ENCODE data around the gene ZNF644. TPM values are rescaled to one million over a fixed set of nuclear protein-coding genes. Genes with fewer than 3 reads are reported as not detected.
A peak's percentile ranks its signal among the peaks of the same experiment; 100 is the strongest.

ZNF644 gene
- total RNA-seq, 1 experiment from 2014 or later = 71.4 TPM

DNA sequence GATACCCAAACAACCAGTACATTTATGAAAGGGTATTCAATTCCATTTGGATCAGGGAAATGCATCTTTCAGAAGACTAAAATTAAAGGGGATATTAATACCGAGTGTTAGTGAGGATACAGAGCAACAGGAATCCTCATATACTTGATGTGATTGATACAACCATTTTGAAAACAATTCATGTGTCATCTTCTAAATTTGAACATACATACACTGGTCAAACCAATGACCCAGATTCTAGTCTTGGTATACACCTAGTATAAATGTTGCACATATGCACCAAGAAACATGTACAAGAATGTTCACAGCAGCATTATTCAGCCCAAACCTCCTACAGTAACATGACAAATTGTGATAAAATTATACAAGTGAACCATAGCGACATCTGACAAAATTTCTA lies 58.6 kb downstream of the ZNF644 start (continued):
- TF ChIP-seq STAT6 (CRISPR knock-in tag; conservative IDR thresholded peaks at IDR 0.05; ENCODE audit: low read depth) = no peak
- no peak for TF ChIP-seq HMGA2 (CRISPR knock-in tag; IDR thresholded peaks at IDR 0.05)

GRCh38 chr1:90959352-90960206 lies 62.3 kb downstream of the ZNF644 start:
- ATAC-seq (no peak), DNase-seq (ENCODE audit: low spot score) (no peak)
- H3K27ac Mint-ChIP-seq = 0 out of 2 replicates have a peak overlapping the region, but pooled peaks have one; percentile 52
- POLR2A ChIA-PET = no interaction called here
- no peak overlapping the region for H3K4me3 Mint-ChIP-seq
- no peaks in the 10 kb centered on the region for H3K27me3 Mint-ChIP-seq (ENCODE audit: low read depth)
- H3K36me3 Mint-ChIP-seq = peaks cover 11% of the 10 kb centered on the region
- CTCF ChIA-PET = interaction anchor here (1.1 to 2.0 kb wide), 4 partner anchors 205 to 238 kb away, joined by 3 to 4 read pairs (median 4); no protein-coding TSS in a partner anchor
- peaks cover 40% of the 10 kb centered on the region for H3K4me1 Mint-ChIP-seq
- H3K9me3 Mint-ChIP-seq = no peaks in the 10 kb centered on the region
- TF ChIP-seq CBFB (CRISPR knock-in tag; IDR thresholded peaks at IDR 0.05; ENCODE audit: low read depth) (no peak), STAT6 (CRISPR knock-in tag; conservative IDR thresholded peaks at IDR 0.05; ENCODE audit: low read depth) (no peak), NR2C2 (CRISPR knock-in tag; IDR thresholded peaks at IDR 0.05) (no peak), OVOL2 (CRISPR knock-in tag; IDR thresholded peaks at IDR 0.05; ENCODE audit: borderline replicate concordance) (no peak), TP53 (CRISPR knock-in tag; IDR thresholded peaks at IDR 0.05) (no peak), GABPB1 (CRISPR knock-in tag; IDR thresholded peaks at IDR 0.05) (peak; percentile 98)

GRCh38 chr1:90957497-90957896 lies 64.3 kb downstream of the ZNF644 start:
- POLR2A ChIA-PET = interaction anchor here (0.6 kb wide), 1 partner anchor 150 kb away, joined by 4 read pairs; no protein-coding TSS in a partner anchor
- Mint-ChIP-seq H3K36me3 (peaks cover 12% of the 10 kb centered on the region), H3K4me3 (no peak overlapping the region), H3K9me3 (no peaks in the 10 kb centered on the region), H3K4me1 (peaks cover 46% of the 10 kb centered on the region), H3K27me3 (ENCODE audit: low read depth) (no peaks in the 10 kb centered on the region), H3K27ac (peak overlapping the region; percentile 10; the same call in 1 of the 2 replicates)
- no peak for ATAC-seq
- CTCF ChIA-PET = no interaction called here
- no peak for TF ChIP-seq ESRRA (CRISPR knock-in tag; IDR thresholded peaks at IDR 0.05; ENCODE audit: borderline replicate concordance)
- DNase-seq (ENCODE audit: low spot score) = no peak

- Mint-ChIP-seq H3K4me1 (peaks cover 61% of the 10 kb centered on the region), H3K36me3 (peaks cover 12% of the 10 kb centered on the region)
- CTCF ChIA-PET = interaction anchor here (1.7 kb wide), 2 partner anchors 9 to 210 kb away, joined by 5 to 7 read pairs; no protein-coding TSS in a partner anchor
- no peak for TF ChIP-seq CBFB (CRISPR knock-in tag; IDR thresholded peaks at IDR 0.05; ENCODE audit: low read depth)
- no peak for TF ChIP-seq CDX4 (CRISPR knock-in tag; IDR thresholded peaks at IDR 0.05; ENCODE audit: borderline replicate concordance)
- TF ChIP-seq, protein P1, sequence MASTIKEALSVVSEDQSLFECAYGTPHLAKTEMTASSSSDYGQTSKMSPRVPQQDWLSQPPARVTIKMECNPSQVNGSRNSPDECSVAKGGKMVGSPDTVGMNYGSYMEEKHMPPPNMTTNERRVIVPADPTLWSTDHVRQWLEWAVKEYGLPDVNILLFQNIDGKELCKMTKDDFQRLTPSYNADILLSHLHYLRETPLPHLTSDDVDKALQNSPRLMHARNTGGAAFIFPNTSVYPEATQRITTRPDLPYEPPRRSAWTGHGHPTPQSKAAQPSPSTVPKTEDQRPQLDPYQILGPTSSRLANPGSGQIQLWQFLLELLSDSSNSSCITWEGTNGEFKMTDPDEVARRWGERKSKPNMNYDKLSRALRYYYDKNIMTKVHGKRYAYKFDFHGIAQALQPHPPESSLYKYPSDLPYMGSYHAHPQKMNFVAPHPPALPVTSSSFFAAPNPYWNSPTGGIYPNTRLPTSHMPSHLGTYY (CRISPR knock-in tag; IDR thresholded peaks at IDR 0.05) = no peak
- no peak for TF ChIP-seq SOX15 (CRISPR knock-in tag; IDR thresholded peaks at IDR 0.05)
- no peak for TF ChIP-seq NR3C1 (CRISPR knock-in tag; conservative IDR thresholded peaks at IDR 0.05; ENCODE audit: low read depth)
- no peak for TF ChIP-seq ZNF138 (CRISPR knock-in tag; conservative IDR thresholded peaks at IDR 0.05)
- no peak for TF ChIP-seq ZNF232 (CRISPR knock-in tag; IDR thresholded peaks at IDR 0.05)
- no peak for TF ChIP-seq EMX1 (CRISPR knock-in tag; IDR thresholded peaks at IDR 0.05)
- no peak for TF ChIP-seq RELA (CRISPR knock-in tag; IDR thresholded peaks at IDR 0.05; ENCODE audit: borderline replicate concordance)
- TF ChIP-seq GRHL2 (CRISPR knock-in tag; IDR thresholded peaks at IDR 0.05; ENCODE audit: insufficient replicate concordance, severe bottlenecking) = no peak
- TF ChIP-seq KAT7 (CRISPR knock-in tag; IDR thresholded peaks at IDR 0.05; ENCODE audit: borderline replicate concordance) = no peak
- TF ChIP-seq ZNF671 (CRISPR knock-in tag; IDR thresholded peaks at IDR 0.05) = no peak
- TF ChIP-seq ZNF425 (CRISPR knock-in tag; conservative IDR thresholded peaks at IDR 0.05) = no peak
- TF ChIP-seq TP53 (CRISPR knock-in tag; IDR thresholded peaks at IDR 0.05) = no peak
Measured at GRCh38 chr1:90955769-90956168, 66.1 kb downstream of the ZNF644 start.

More at GRCh38 chr1:90955769-90956168, 66.1 kb downstream of the ZNF644 start:
- Mint-ChIP-seq H3K27me3 (ENCODE audit: low read depth) (no peaks in the 10 kb centered on the region), H3K4me3 (no peak overlapping the region), H3K27ac (peak overlapping the region; percentile 56), H3K9me3 (no peaks in the 10 kb centered on the region)
- no peak for ATAC-seq
- DNase-seq (ENCODE audit: low spot score) = no peak
- POLR2A ChIA-PET = no interaction called here

Data from WTC11 (cell line).